HG02943 (cell line): ENCODE data around the gene MAN1C1.
"Not testable (repeated sequence)": the region's sequence is repeated elsewhere in the genome, so short reads cannot be mapped to it uniquely, and the experiment has no call there.

ENCODE experiments used
- ATAC-seq: cut with Tn5 transposase; IDR thresholded peaks from one replicate; pipeline ENCODE4 v1.9.1; 2021; ENCODE audit warnings: mild to moderate bottlenecking, low read depth, moderate library complexity; ENCODE audit not compliant: unreplicated experiment

MAN1C1 gene

DNA sequence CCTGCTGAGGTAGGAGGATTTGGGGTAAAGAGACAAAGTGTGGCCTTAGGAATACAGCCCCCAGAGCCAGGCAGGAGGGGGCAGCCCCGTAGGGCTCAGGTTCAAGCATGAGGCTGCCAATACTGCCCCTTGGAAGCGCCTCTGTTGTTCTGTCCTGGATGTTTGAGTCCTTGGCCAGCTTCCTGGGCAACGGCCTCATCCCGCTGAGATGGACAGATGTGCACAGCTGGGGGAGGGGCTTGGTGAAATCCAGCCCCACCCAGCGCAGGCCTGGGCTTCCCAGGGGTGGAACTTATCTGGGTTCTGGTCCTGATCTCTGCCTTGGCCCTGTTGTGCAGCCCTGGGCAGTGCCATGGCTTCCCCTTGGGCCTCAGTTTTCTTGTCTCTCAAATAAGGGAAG, 34.8 kb upstream of the MAN1C1 start:
- no peak for ATAC-seq

DNA sequence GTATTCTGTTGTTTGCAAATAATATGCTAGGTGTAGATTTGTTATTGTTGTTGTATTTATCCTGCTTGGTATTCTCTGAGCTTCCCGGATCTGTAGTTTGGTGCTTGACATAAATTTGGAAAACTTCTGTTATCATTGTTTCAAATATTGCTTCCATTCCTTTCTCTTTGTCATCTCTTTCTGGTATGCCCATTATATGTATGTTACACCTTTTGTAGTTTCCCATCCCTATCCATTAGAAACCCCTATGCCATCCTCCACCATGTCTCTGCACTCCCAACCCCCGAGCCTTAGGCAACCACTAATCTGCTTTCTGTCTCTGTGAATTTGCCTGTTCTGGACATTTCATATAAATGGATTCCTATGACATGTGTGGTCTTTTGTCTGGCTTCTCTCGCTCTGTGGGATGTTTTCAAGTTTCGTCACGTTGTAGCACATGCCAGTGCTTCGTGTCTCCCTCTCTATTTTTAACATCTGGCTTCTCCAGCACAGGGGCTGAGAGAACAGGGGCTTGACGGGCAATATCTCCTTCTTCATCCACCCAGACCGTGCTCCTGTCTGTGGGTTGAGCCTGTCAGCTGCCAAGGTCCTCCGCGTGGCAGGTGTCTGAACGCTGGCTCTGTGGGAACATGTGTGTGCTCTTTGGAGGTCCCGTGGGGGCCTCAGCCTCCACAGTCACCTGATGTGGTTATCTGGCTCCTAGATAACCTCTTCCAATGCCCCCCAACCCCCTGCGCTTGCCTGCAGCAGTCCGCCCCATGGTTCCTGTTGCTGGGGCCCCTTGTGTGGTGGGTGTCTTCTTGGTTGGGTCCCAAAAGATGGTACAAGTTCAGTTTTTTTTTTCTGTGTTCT, 32.8 kb upstream of the MAN1C1 start:
- no peak for ATAC-seq

DNA sequence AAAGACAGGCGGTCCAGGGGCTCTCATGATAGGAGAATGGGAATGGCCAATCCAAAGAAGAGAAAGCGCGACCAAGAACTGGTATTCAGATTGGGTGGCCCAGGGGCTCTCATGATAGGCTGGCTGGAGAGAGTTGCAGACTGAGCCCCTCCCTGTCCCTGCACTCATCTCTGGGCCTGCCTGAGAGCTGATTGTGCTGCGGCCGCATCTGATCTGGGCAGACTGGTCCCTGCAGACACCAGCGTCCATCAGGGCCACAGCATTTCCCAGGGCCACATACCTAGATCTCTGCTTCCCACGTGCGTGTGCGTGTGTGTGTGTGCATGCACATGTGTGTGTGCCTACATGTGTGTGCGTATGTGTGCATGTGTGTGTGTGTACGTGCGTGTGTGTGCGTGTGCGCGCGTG, 30.4 kb upstream of the MAN1C1 start:
- ATAC-seq = no peak

DNA sequence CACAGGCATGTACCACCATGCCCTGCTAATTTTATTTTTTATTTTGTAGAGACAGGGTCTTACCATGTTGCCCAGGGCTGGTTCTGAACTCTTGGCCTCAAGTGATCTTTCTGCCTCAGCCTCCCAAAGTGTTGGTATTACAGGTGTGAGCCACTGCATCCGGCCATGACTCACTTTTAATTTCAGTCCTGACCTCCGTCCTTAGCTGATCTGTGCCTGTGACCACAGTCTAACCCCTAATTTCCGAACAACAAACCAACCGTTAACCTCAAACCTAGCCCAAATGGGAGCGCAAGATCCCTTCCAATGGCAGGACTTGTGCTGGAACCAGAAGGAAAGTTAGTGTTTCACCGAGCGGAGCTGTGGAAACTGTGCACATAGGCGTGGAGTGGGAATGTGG, 29.3 kb upstream of the MAN1C1 start:
- ATAC-seq = no peak

DNA sequence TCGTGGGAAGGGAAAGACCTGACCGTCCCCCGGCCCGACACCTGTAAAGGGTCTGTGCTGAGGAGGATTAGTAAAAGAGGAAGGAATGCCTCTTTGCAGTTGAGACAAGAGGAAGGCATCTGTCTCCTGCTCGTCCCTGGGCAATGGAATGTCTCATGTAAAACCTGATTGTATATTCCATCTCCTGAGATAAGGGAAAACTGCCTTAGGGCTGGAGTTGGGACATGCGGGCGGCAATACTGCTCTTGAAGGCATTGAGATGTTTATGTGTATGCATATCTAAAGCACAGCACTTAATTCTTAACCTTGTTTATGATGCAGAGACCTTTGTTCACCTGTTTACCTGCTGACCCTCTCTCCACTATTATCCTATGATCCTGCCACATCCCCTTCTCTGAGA, 28.4 kb upstream of the MAN1C1 start:
- not testable (repeated sequence) for ATAC-seq

DNA sequence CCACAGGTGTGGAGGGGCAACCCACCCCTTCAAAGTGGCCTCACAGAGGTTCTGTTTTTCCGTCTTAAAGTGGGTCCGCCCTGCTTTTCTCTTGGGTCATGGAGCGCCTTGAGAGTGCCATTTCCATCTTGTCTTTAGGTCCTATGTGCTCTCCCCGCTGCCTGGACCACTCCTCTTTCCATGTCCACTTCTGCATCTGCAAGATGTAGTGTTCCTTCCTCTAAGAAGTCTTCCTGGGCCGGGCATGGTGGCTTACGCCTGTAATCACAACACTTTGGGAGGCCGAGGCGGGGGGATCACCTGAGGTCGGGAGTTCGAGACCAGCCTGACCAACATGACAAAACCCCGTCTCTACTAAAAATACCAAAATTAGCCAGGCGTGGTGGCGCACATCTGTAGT, 27.8 kb upstream of the MAN1C1 start:
- not testable (repeated sequence) for ATAC-seq

DNA sequence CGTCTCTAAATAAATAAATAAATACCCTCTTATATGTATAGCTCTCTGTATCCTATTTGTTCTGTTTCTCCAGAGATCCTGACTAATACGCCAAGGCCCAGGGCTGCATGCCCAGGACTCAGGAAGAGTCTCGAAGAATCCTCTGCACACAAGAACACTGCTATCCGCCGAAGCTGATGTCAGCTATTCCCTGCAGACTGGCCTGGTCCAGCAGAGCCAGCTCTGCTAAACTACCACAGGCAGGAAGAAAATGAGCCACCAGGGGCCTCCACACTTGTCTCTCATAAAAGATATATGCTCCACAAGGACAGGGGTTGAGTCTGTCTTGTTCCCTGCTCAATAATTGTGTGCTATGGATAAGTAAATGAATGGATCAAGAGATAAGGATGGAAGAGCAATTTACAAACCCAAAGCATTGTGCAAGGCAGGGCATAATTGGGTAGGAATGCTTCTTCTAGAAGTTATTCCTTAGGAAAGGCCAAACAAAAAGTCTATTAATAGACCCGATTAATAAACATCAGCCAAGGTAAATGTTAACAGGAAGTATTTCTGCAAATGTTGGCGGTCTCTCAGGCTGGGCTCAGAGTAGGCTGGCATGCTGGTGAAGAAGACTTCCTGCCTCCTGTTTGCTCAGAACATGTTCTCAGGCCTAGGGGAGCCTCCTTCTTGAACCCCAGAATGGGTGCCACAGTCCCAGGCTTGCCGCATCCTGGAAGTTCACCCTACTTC, 26.3 kb upstream of the MAN1C1 start:
- ATAC-seq = no peak

DNA sequence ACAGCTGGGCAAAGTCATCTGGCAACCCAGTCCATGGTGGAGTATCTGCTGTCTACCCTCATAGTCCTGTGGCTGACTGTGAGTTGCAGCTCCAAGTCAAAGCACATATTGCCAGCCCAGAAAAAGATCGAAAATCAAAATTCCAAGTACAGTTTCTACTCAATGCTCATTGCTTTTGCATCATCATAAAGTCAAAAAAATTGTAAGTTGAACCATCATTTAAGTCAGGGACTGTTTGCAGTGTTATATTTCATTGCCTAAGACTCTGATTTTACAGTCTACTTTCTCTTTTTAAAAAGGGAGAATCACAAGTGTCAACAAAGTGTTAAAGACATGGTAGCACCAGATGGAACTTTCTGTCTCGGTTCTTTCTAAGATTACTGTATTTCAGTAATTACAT, 22.7 kb upstream of the MAN1C1 start:
- ATAC-seq = no peak

DNA sequence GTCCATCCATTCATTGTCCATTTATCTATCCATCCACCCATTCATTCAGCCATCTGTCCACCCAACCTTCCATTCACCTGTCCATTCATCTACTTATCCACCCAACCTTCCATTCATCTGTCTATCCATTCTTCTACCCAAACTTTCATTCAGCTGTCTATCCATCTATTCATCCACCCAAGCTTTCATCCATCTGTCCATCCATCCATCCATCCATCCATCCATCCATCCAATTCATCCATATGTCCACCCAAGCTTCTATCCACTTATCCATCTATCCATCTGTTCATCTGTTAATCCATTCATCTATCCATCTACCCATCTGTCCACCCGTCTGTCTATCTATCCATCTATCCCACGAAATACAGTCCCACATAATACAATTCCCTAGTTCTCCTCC, 21.6 kb upstream of the MAN1C1 start:
- no peak for ATAC-seq

DNA sequence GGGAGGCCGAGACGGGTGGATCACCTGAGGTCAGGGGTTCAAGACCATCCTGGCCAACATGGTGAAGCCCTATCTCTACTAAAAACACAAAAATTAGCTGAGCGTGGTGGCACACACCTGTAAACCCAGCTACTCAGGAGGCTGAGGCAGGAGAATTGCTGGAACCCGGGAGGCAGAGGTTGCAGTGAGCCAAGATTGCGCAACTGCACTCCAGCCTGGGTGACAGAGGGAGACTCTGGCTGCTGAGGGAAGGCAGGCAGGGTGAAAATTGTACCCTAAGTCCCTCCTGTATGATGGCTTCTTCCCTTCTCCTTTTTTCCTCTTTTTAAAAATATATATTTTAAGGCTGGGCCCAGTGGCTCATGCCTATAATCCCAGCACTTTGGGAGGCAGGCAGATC, 19.9 kb upstream of the MAN1C1 start:
- ATAC-seq = not testable (repeated sequence)

DNA sequence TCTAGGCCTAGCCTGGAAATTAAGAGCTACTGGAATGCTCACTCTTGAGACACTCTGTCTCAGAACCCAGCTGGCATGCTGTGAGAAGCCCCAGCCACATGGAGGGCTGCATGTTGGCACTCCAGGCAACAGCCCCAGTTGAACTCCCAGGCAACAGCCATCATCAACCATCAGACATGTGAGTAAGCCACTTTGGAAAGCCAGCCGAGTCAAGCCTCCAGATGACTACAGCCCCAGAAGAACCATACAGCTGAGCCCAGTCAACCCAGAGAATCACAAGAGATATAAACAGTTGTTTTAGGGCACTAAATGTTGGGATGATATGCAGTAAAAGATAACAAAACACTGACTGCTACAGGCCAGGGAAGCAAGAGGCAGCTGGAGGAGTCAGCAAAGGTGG, 17.7 kb upstream of the MAN1C1 start:
- no peak for ATAC-seq

DNA sequence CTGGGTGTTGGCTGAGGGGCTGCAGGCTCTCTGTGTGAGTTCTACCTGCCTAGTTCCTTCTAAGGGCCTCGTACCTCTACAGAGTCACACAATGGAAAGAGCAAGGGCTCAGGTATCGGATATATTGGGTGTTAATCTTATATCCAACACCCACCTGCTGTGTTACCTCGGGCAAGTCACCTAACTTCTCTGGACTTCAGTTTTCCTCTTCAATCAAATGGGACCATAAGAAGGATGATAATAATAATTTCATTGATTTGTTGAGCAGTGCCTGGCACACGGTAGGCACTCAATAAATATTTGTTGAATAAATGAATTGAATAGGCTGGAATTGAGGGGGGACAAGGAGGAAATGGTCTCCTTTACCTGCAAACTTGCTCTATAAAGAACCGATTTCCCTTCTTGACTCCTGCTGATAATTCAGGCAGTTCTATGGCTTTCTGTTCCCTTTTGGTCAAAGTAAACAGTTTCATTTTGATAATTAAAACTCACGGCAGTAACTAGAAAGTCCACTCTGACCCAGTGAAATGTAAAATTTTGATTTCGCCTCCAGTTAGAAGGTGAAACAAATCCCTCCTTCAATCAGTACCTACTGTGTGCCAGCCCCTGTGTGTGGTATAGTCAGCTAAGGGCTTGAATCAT, 16.5 kb upstream of the MAN1C1 start:
- ATAC-seq = no peak

DNA sequence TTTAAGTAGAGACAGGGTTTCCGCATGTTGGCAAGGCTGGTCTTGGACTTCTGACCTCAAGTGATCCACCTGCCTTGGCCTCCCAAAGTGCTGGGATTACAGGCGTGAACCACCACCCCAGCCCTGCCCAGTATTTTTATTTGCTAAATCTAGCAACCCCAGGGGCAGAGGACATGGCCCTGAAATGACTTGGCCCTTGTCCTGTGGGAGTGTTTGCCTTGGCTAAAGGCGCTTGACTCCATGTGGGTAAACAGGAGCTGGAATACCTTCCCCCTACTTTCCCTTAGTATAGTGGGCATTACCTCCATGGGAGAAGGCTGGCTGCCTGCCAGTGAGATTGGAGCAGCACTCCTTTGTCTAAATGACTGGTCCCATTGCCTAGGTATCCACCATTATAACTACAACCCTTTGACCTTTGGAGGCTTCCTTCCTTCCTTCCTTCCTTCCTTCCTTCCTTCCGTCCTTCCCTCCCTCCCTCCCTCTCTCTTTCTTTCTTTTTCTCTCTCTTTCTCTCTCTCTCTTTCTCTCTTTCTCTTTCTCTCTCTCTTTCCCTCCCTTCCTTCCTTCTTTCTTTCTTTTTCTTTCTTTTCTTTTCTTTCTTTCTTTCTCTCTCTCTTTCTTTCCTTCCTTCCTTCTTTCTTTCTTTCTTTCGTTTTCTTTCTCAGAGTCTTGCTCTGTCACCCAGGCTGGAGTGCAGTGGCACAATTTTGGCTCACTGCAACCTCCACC, 15.5 kb upstream of the MAN1C1 start:
- ATAC-seq = not testable (repeated sequence)

DNA sequence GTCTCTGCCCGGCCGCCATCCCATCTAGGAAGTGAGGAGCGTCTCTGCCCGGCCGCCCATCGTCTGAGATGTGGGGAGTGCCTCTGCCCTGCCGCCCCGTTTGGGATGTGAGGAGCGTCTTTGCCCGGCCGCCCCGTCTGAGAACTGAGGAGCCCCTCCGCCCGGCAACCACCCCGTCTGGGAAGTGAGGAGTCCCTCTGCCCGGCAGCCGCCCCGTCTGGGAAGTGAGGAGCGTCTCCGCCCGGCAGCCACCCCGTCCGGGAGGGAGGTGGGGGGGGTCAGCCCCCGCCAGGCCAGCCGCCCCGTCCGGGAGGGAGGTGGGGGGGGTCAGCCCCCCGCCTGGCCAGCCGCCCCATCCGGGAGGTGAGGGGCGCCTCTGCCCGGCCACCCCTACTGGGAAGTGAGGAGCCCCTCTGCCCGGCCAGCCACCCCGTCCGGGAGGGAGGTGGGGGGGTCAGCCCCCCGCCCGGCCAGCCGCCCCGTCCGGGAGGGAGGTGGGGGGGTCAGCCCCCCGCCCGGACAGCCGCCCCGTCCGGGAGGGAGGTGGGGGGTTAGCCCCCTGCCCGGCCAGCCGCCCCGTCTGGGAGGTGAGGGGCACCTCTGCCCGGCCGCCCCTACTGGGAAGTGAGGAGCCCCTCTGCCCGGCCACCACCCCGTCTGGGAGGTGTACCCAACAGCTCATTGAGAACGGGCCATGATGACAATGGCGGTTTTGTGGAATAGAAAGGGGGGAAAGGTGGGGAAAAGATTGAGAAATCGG, 12.6 kb upstream of the MAN1C1 start:
- ATAC-seq = not testable (repeated sequence)

DNA sequence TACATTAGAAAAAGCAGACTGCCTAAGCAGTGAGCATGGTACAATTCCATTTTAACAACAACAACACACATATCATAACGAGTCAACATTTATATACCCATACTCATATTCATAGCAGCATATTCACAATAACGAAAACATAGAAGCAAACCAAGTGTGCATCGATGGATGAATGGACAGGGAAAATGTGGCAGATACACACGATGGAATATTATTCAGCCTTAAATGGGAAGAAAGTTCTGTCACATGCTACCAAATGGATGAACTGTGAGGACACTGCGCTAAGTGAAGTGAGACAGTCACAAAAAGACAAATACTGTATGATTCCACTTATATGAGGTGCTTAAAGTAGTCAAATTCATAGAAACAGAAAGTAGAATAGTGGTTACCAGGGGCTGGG, 9.5 kb upstream of the MAN1C1 start:
- ATAC-seq = no peak

DNA sequence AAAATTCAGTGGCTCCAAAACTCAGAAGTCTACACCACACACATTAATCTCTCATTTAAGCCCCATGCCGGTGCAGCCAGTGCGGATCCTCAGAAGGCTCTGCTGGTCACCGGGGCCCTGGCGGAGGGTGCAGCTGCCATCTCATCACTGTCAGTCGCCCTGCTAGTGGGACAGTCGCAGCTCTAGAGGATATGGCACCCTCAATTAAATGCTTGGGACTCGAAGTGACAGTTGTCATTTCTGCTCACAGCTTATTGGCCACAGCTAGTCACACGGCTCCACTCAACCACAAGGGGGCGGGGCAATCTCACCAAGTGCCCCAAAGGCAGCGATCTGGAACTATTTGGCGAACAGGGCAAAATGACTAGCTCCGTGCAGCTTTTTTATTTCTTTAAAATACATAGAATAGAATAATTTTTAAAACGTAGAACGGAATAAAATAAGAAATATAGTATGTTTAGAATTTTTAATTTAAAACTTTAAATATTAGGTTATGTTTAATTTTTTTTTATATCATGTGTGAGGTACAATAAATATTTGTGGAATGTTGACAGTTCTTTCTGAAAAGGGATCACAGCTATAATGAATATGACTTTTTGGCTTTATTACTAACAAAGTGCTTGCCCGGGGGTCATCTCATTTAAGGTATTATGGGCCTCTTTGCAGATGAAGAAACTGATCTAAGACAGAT, 8.0 kb upstream of the MAN1C1 start:
- no peak for ATAC-seq

DNA sequence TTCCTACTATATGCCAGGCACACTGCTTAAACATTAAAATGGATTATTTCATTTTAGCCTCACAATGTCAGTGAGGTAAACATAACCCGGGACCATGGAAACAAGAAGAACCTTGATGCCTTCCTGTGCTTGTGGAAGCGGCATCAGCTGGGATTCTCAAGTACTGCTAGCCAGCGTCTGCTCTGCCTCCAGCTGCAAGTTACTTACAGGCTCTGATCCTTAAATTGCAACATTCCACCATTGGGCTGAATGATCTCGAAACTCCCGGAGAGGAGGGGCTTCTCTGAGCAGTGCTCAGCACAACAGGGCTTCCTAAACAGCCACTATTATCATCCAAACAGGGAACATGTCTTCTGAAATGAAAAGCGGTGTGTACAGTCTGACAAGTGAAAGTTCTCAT, 6.7 kb upstream of the MAN1C1 start:
- no peak for ATAC-seq

DNA sequence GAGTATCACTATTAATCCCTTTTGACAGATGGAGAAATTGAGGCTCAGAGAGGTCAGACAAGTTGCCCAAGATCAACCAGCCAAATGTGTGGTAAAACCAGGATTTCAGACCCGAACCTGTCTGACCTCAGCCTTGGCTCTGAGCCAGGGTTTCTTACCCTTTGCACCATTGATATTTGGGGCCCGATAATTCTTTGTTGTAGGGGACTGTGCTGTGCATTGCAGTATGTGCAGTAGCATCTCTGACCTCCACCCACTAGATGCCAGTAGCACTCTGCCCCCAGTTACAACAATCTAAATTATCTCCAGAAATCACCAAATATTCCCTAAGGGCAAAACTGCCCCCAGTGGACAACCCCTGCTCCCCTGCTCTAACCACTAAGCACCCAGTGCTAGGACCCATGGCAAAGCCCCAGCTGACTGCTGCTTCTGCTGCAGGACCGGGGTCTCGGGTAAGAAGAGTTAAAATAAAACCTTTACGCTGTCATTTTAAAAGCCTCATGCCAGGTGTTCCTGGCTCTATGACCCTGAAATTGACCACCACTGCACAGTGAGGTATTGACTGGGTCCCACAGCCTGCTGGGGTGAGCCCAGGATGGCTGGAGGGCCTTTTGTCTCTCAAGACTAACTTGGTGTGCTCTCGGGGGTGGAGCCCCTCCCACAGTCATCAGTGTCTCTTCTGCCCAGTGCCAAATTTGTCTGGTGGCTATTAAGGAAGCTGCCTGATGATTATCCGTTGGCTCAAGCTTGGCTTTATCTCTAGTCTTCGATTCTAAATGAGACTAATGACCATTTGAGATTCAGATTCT, 5.6 kb upstream of the MAN1C1 start:
- ATAC-seq = no peak

DNA sequence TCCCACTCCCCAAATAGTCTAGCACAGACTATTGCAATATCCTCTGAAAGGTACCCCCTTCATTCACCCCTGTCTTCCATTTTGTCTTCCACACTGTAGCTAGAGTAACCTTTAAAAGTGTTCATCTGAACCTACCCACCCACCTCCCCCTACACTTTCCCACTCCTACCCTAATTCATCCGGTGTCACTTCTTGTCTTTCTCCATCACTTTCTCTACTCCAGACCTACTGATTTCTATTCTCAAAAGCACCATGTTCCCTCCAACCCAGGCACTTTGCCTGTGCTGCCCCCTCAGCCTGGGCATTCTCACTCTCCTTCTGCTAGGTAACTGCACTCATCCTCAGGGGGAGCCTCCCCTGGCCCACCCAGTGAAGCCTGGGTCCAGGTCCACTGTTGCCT, 4.7 kb upstream of the MAN1C1 start:
- no peak for ATAC-seq
